Dedifferentiated amniotic fluid mesenchymal stem cell (primary cell): ENCODE measurements around the gene ARL3.
"Not testable (repeated sequence)": the region's sequence is repeated elsewhere in the genome, so short reads cannot be mapped to it uniquely, and the experiment has no call there.

Experiments used
- DNase-seq: peaks from one replicate; pipeline ENCODE4 v3.0.0-alpha.2; 2016; ENCODE audit errors: extremely low spot score

ARL3 gene

GRCh38 chr10:102673236-102673818 is 40.9 kb downstream of the ARL3 start:
- DNase-seq, result no peak

GRCh38 chr10:102670871-102671434 is 43.2 kb downstream of the ARL3 start:
- DNase-seq, result no peak

DNA sequence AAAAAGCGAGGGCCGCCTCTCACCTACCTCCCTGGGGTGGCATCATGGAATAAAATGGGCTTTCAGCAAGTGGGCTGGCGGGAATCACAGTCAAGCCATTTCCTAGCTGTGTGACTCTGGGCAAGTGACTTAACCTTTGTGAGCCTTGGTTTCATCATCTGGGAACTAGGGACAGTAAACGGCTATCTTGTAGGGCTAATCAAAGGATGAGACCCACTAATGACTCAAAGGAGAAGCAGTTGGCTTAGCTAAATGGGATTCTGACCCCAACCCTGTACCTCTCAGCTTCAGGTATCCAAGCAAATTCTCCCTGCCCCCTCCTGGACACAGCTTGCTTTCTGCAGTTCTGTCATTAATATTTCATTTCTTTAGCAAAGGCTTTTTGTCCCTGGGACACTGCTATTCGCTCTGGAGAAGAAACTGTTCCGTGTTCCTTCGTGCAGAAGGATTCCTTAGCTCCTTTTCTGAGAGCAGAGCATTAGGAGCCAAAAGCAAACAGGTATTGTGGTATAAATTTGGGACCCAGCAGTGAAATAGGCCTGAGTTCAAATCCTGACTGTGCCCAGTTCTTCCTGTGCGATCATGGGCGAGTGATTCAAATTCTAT is 44.0 kb downstream of the ARL3 start:
- no peak for DNase-seq

DNA sequence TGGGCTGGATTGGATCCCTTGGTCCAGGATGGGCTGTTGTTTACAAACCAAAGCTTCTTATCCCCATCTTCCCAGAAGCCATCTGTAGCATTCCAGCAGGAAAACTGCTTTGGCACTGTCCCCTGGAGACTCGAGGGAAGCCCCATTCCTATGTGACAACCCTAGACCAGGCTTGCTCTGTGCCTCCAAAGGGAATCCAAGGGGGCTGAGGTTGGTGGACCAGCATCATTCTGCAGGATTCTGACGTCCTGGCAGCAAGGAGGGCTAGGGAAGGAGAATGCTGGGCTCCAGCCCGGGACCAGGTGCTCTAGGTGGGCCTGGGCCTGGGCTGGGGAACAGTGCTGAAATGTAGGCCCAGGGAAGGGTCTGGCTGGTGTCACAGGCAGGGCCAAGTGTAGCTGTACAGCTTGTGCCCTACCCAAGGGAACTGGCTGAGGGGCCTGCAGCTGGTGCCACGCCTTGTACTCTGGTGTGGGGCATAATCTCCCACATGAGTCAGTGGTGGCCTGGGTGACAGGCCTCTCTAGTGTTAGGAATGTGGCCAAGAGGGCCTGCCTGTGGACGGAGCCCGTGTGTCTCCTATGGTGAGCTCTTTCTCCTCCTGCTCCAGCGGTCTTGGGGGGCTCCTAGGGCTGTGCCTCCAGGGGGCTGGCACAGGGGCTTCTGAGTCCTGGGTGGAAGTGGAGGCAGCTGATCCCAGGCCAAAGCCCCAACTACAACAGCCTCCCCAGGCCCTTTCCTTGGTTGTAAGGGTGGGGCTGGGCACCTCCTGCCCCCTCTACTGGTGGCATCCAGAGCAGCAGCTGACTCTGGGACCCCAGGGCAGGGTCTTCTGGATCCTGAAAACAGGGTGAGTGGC is 44.8 kb downstream of the ARL3 start:
- DNase-seq, result no peak

DNA sequence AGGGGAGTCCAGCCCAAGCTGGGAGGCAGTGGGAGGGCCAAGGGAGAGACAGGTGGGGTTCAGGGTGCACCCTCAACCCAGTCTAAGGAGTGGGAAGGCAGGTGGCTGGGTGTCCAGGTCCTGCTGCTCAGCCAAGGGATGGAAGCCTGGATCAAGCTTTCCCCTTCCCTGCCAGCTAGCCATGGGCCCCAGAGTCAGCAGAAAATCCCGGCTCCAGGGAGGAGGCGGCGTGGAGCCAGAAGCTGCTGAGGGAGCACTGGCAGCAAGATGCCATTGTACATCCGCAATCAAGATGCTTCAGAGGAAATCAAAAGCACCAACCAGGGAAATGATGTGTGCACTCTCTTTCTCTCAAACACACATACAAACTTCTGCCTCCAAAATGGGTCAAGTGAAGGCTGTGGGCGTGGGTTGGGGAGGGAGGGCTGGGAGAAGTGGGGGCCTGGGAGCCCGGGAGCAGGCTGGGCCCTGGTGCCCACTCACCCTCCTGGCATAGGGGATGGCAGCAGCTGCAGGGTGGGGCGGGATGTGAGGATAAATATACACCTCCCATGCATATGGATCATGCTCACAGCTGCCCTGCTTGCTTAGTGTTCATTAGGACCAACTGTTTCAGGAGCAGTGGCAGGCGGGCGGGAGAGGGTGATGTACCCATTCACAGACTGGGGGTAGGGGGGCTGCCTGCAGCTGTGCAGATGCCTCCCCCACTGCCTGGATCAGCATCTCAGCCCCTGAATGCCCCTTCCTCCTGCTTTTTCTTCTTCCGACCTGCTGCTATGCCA is 45.7 kb downstream of the ARL3 start:
- DNase-seq, result no peak

DNA sequence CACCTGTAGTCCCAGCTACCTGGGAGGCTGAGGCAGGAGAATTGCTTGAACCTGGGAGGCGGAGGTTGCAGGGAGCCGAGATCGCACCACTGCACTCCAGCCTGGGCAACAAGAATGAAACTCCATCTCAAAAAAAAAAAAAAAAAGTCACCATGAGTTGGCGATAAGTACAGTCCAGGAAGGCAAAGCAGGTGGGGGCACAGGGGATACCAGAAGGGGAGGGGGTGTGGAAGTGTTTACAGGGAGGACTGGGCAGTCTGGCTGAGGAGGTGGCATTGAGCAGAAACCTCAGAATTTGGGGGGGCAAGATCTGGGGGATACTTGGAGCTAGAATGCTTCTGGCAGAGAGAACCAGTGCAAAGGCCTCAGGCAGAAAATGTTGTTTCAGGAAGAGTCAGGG is 46.8 kb downstream of the ARL3 start:
- not testable (repeated sequence) for DNase-seq

- no peak for DNase-seq
These were observed 48.2 kb downstream of the ARL3 start for GRCh38 chr10:102665904-102666509.

DNA sequence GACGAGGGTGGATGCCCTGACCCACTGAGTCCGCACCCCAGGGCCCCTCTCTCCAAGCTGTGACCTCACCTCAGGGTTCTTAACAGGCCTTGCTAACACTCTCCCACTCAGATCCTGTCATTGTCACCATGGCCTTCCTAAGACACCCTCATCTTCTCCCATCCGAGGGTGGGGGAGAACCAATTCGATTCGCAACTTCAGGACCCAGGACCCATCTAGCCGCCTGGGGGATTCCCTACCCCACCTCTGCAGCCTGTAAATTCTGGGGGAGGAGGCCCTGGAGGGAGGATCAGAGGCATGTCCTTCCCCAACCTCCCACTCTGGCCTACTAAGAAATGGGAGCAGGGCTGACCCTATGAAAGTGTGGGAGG is 52.6 kb downstream of the ARL3 start:
- no peak for DNase-seq

DNA sequence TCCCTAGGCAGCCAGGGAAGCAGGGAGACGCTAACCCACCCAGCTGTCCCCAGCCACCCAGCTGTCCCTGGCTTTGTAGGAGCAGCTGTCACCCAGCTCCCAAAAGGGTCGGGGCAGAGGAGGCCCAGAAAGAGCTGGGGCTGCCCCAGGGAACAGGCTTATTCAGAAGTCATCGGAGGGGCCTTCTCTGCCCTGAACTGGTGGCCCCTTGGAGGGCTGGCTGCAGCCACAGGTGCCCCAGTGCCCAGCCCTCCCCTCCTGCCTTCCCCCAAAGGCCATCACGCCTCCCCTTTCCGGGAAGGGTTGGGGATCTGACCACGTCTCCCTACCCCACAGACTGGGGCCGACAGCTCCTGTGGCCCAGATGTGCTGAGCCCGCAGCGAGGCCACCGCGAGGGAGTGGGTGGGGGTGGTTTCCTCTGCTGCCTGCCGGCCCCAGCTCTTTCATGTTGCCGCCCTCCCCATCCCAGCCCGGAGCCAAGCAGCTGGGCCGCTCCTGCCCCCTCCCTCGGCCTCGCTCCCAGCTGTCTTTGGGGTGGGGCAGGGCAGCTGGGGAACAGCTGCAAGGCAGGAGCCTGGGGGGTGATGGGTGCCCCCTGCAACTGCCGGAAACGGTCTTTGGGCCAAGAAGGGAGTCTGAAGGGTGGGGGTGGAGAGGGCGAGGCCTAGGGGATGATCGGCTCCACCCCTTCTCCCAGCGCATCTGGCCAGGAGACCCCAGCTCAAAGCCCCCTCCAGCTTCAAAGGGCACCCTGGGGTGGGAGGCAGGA is 53.1 kb downstream of the ARL3 start:
- DNase-seq, result no peak

DNA sequence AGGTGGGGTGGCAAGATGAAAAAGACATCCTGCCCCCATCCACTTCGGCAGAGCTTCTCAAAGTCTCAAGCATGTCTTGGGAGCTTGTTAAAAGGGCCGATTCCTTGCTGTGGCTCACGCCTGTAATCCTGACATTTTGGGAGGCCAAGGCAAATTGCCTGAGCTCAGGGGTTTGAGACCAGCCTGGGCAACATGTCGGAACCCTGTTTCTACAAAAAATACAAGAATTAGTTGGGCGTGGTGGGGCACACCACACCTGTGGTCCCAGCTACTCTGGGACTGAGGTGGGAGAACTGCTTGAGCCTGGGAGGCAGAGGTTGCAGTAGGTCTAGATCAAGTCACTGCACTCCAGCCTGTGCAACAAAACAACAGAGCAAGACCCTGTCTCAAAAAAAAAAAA is 55.4 kb downstream of the ARL3 start:
- no peak for DNase-seq

- DNase-seq, result no peak
These were observed 56.0 kb downstream of the ARL3 start for GRCh38 chr10:102657984-102658724.

GRCh38 chr10:102657451-102657850 is 56.7 kb downstream of the ARL3 start:
- DNase-seq, result no peak

DNA sequence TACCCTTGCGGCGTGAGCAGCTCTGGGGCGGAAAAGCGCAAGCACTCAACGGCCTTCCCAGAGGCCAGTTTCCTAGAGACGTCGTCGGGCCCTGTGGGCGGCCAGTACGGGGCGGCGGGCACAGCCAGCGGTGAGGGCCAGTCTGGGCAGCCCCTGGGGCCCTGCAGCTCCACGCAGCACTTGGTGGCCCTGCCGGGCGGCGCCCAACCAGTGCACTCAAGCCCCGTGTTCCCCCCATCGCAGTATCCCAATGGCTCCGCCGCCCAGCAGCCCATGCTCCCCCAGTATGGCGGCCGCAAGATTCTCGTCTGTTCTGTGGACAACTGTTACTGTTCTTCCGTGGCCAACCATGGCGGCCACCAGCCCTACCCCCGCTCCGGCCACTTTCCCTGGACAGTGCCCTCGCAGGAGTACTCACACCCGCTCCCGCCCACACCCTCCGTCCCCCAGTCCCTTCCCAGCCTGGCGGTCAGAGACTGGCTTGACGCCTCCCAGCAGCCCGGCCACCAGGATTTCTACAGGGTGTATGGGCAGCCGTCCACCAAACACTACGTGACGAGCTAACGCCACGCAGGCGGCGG is 57.3 kb downstream of the ARL3 start:
- no peak for DNase-seq

DNA sequence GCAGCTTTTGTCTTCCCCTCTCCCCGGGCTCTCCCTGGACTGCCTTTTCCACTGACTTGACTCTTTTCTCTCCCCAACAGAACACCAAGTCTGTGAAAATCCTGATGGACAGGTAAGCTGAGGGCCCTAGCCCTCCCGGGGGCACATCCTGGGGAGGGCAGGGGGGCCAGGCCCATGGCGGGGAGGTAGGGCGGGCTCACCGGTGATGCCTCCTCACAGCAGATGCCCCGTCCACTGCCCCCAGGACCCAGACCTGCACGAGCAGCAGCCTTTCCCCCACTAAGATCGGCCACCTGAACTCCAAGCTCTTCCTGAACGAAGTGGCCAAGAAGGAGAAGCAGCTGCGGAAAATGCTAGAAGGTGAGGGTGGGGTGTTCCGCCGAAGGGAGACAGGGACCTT is 58.2 kb downstream of the ARL3 start:
- DNase-seq, result no peak

GRCh38 chr10:102654969-102655368 is 59.2 kb downstream of the ARL3 start:
- no peak for DNase-seq

DNA sequence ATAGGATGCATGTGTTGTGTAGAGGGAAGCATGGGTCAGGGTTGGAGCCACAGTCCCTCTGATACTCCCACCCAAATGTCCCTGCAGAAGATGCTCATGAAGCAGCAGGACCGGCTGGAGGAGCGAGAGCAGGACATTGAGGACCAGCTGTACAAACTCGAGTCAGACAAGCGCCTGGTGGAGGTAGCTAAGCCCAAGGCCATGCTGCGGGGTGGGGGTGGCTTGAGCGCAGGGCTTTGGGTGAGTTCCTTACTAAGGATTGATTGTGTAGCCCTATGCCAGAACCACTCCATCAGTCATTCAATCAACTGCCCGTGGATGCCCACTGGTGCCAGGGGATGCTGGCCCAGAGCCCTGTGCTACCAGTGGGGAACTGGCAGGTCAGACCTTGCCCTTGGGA is 59.6 kb downstream of the ARL3 start:
- DNase-seq, result no peak

DNA sequence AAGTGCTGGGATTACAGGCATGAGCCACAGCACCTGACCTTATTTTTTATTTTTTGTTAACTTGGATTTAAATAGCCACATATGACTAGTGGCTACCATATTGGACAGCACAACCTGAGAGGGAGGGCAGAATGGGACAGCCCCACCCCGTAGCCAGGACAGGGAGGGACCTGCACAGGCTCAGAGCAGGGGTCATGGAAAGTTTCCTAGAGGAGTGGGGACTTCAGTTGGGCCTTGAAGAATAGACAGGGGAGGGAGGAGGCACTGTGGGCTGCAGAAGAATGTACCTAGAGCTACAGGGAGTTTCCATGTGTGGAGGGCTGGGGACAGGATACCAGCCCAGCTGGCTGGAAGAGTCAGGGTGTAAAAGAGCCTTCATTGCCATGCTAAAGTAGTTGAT is 61.1 kb downstream of the ARL3 start:
- no peak for DNase-seq

DNA sequence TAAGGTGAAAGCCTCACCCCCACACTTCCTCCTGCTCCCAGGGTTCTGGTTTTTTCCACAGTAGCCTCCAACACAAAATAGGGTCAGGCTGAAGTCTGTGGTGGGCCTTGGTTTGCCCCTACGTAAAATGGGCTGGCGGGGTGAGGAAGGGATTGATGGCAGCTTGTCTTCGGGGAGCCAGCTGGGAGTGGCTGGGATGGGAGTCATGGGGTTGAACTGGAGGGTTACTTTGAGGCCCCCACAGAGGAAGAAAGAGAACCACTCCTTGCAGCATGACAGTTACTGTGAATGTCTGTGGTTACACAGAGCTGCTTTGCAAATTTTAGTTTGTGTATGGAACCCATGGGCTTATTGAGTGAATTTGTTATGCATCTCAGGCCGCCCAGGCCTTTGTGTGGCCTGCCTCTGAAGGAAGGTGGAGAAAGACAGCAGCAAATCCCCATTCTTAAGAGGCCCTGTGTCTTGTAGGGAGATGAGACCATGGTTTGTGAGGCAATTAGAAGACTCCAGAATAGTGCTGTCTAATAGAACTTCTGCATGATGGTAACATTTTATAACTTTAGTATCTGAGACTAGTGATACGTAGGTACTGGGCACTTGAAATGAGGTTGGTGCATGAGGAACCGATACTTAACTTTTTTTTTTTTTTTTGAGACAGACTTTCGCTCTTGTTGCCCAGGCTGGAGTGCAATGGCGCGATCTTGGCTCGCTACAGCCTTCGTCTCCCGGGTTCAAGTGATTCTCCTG is 61.9 kb downstream of the ARL3 start:
- no peak for DNase-seq
